B cell (primary cell): ENCODE measurements around the gene DTNA. TPM values are rescaled to one million over a fixed set of nuclear protein-coding genes. Genes with fewer than 3 reads are reported as not detected.

ENCODE experiments used
- ATAC-seq: fragments of 200-7000 bp; cut with Tn5 transposase; one replicate; pipeline ENCODE4 v1.10.0; 2021; ENCODE audit warnings: low read depth, mild to moderate bottlenecking, moderate number of reproducible peaks, moderate library complexity
- CTCF ChIA-PET: fragments of 350-600 bp; sonication (Branson Sonifier 250); formaldehyde crosslinking; loops from one replicate; lab custom pipeline; 2021; ENCODE audit warnings: antibody characterized with exemption, inconsistent platforms; lab: Charles Lee
- POLR2A ChIA-PET: fragments of 350-600 bp; sonication (Branson Sonifier 250); formaldehyde crosslinking; loops from one replicate; lab custom pipeline; 2021; ENCODE audit warnings: antibody characterized with exemption; lab: Charles Lee
- DNase-seq: peaks from one replicate; pipeline ENCODE4 v3.0.0; 2013
- H2AFZ ChIP-seq: 2 replicates; pipeline ENCODE4 v1.6.1; 2012; ENCODE audit warnings: mild to moderate bottlenecking, low read depth, low read length; ENCODE audit not compliant: insufficient read depth, poor library complexity, severe bottlenecking
- H3K27ac ChIP-seq, 2 donors: 1 replicate in 1 of 2; 2 replicates in 1 of 2; pipeline ENCODE4 v1.5.1; 2012 to 2013; ENCODE audit warnings: low read length in 2 of 2, mild to moderate bottlenecking in 2 of 2, moderate library complexity in 1 of 2
- H3K27me3 ChIP-seq, 4 experiments: fragments of 200-600 bp in 1 of 4; sonication (generic) in 1 of 4; replicated peaks in 1 of 4; 1 replicate in 2 of 4; 2 replicates in 2 of 4; pipeline versions ENCODE4 v1.6.1 to v1.7.0; 2013 to 2016; ENCODE audit warnings: low read length in 3 of 4, mild to moderate bottlenecking in 2 of 4, mixed read lengths in 1 of 4, moderate library complexity in 1 of 4; ENCODE audit not compliant: insufficient read depth in 4 of 4, control insufficient read depth in 3 of 4; ENCODE audit errors: control extremely low read depth in 1 of 4
- H3K36me3 ChIP-seq, 2 experiments: replicated peaks in 1 of 2; 1 replicate in 1 of 2; 2 replicates in 1 of 2; pipeline versions ENCODE4 v1.6.1 to v1.7.1; 2013; ENCODE audit warnings: low read length in 1 of 2; ENCODE audit not compliant: insufficient read depth in 2 of 2, control insufficient read depth in 1 of 2; ENCODE audit errors: control extremely low read depth in 1 of 2, extremely low read depth in 1 of 2
- H3K4me1 ChIP-seq, 2 donors: fragments of 200-600 bp in 1 of 2; sonication (generic) in 1 of 2; 1 replicate in 1 of 2; 2 replicates in 1 of 2; pipeline versions ENCODE4 v1.5.1 to v1.6.1; 2013 to 2017; ENCODE audit warnings: low read length in 2 of 2; ENCODE audit not compliant: control insufficient read depth in 2 of 2, insufficient read depth in 2 of 2
- H3K4me2 ChIP-seq: replicated peaks from 2 replicates; pipeline ENCODE3; 2012; ENCODE audit warnings: mild to moderate bottlenecking, low read depth, low read length; ENCODE audit not compliant: poor library complexity, severe bottlenecking
- H3K4me3 ChIP-seq, 5 experiments: fragments of 200-600 bp in 1 of 5; sonication (generic) in 1 of 5; 1 replicate in 3 of 5; 2 replicates in 2 of 5; pipeline versions ENCODE4 v1.5.1 to v1.7.0; 2011 to 2016; ENCODE audit warnings: low read length in 4 of 5, mild to moderate bottlenecking in 4 of 5, low read depth in 2 of 5, control low read depth in 1 of 5, moderate library complexity in 1 of 5; ENCODE audit not compliant: insufficient read depth in 1 of 5; ENCODE audit errors: control extremely low read depth in 1 of 5, extremely low read depth in 1 of 5
- H3K79me2 ChIP-seq: fragments of 200-600 bp; sonication (generic); one replicate; pipeline ENCODE4 v1.6.0; 2016; ENCODE audit warnings: low read length; ENCODE audit not compliant: control insufficient read depth, insufficient read depth
- H3K9ac ChIP-seq: fragments of 200-600 bp; sonication (generic); 2 replicates; pipeline ENCODE4 v1.6.1; 2017; ENCODE audit warnings: mild to moderate bottlenecking, low read length, moderate library complexity
- H3K9me3 ChIP-seq, 3 donors: one replicate each; pipeline versions ENCODE4 v1.6.1 to v1.7.1; 2013; ENCODE audit warnings: low read length in 2 of 3; ENCODE audit not compliant: control insufficient read depth in 2 of 3, insufficient read depth in 1 of 3; ENCODE audit errors: control extremely low read depth in 1 of 3
- H4K20me1 ChIP-seq: 2 replicates; pipeline ENCODE4 v1.6.0; 2012; ENCODE audit warnings: mild to moderate bottlenecking, low read length; ENCODE audit not compliant: insufficient read depth, control insufficient read depth, poor library complexity, severe bottlenecking
- H3K27ac Mint-ChIP-seq: one replicate; pipeline ENCODE4 v1.8.0; 2021; ENCODE audit warnings: mixed read lengths
- H3K27me3 Mint-ChIP-seq: one replicate; pipeline ENCODE4 v1.8.0; 2021; ENCODE audit warnings: mixed read lengths
- H3K4me1 Mint-ChIP-seq: one replicate; pipeline ENCODE4 v1.8.0; 2021; ENCODE audit warnings: mixed read lengths
- H3K4me3 Mint-ChIP-seq: one replicate; pipeline ENCODE4 v1.8.0; 2021; ENCODE audit warnings: mixed read lengths
- H3K9me3 Mint-ChIP-seq: one replicate; pipeline ENCODE4 v1.8.0; 2022; ENCODE audit warnings: mixed read lengths; ENCODE audit not compliant: insufficient read depth
- EZH2 ChIP-seq: IDR thresholded peaks from 2 replicates; pipeline ENCODE4 v1.6.1; 2012; ENCODE audit warnings: borderline replicate concordance, low read depth, mild to moderate bottlenecking, moderate library complexity, low read length; ENCODE audit not compliant: insufficient read depth, poor library complexity, severe bottlenecking
- WGBS: methylation state at CpG from one replicate; pipeline ENCODE4 v1.1.5; 2013; ENCODE audit warnings: missing lambda C conversion rate; ENCODE audit not compliant: insufficient coverage; 5-methylcytosine and 5-hydroxymethylcytosine counted together
- intact Hi-C: fragments of 100-400 bp; cut with micrococcal nuclease; formaldehyde crosslinking; loops from one replicate; pipeline ENCODE4 v1.10.0; 2022
- polyA plus RNA-seq: library from polyadenylated mRNA; depleted of rRNA; stranded (reverse); fragments of >200 nt; gene quantifications from 2 replicates; pipeline ENCODE4 v1.2.3, GENCODE V29; 2012
- total RNA-seq, 2 donors: library from RNA; stranded (reverse); fragments of 120-200 nt in 1 of 2; gene quantifications; 1 replicate in 1 of 2; 2 replicates in 1 of 2; pipeline versions ENCODE4 v1.2.3 to v1.2.4, GENCODE V29; 2013 to 2022
- TF ChIP-seq, protein P1 (sequence below): fragments of 200-600 bp; IDR thresholded peaks from one replicate; pipeline ENCODE4 v1.8.0; 2022; ENCODE audit warnings: antibody characterized with exemption, mild to moderate bottlenecking

DTNA gene
- total and polyA plus RNA-seq, 2 donors (not counting 1 experiment from before 2014, with no cell fraction given) = not detected

- Histone ChIP-seq H3K9ac (no peak overlapping the region), H3K27ac (no peak overlapping the region), H3K4me1 (no peaks in the 10 kb centered on the region), H2AFZ (no peak overlapping the region), H3K27me3 (peaks cover 0 to 3% (median 0%) of the 10 kb centered on the region in 4 experiments), H3K36me3 (no peaks in the 10 kb centered on the region), H3K79me2 (no peaks in the 10 kb centered on the region), H3K9me3 (no peaks in the 10 kb centered on the region), H4K20me1 (no peaks in the 10 kb centered on the region), H3K4me3 (no peak overlapping the region), H3K4me2 (no peak overlapping the region)
- intact Hi-C loops = no loop called here
- WGBS = 100% methylated on average over 2 of the region's 4 CpGs
- H3K9me3 Mint-ChIP-seq = no peaks in the 10 kb centered on the region
- TF ChIP-seq EZH2 = no peak
- TF ChIP-seq, protein P1, sequence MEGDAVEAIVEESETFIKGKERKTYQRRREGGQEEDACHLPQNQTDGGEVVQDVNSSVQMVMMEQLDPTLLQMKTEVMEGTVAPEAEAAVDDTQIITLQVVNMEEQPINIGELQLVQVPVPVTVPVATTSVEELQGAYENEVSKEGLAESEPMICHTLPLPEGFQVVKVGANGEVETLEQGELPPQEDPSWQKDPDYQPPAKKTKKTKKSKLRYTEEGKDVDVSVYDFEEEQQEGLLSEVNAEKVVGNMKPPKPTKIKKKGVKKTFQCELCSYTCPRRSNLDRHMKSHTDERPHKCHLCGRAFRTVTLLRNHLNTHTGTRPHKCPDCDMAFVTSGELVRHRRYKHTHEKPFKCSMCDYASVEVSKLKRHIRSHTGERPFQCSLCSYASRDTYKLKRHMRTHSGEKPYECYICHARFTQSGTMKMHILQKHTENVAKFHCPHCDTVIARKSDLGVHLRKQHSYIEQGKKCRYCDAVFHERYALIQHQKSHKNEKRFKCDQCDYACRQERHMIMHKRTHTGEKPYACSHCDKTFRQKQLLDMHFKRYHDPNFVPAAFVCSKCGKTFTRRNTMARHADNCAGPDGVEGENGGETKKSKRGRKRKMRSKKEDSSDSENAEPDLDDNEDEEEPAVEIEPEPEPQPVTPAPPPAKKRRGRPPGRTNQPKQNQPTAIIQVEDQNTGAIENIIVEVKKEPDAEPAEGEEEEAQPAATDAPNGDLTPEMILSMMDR = no peak
- peaks cover 14% of the 10 kb centered on the region for H3K27me3 Mint-ChIP-seq
- DNase-seq (no peak), ATAC-seq (no peak)
- H3K4me1 Mint-ChIP-seq = no peaks in the 10 kb centered on the region
- CTCF ChIA-PET = no interaction called here
- POLR2A ChIA-PET = no interaction called here
- H3K27ac Mint-ChIP-seq = no peak overlapping the region
- no peak overlapping the region for H3K4me3 Mint-ChIP-seq
Measured at GRCh38 chr18:34887881-34888580, 177.9 kb downstream of the DTNA start.

DNA sequence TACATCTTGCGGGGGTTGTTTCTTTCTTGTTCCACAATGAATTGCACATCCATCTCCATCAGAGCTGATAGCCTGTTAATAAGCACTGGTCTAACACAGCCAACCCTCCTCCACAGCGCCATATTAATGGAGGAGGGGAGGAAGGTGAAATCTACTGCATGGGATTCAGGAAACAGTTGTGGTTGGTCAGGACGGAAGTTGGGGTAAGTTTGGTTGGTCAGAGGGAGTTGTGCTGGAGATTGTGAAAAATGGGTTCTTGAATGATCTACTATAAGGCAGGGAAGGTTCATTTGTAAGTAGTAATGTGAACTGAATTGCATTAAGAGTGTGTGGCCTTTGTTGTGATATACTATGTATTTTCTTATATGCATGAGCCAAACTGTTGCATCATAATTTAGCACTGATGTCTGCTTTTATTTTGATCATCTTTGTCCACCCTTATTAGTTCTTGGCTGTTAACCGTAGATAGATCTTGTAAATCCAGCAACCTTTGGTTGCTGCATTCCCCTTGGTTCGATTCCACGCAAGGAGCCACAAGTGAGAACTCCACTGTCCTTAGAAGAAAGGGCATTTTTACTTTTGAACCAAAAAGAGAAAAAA, 180.5 kb downstream of the DTNA start:
- no peaks in the 10 kb centered on the region for H3K9me3 Mint-ChIP-seq
- no peak overlapping the region for H3K27ac Mint-ChIP-seq
- 8% methylated on average over 1 of the region's 6 CpGs for WGBS
- no peak overlapping the region for H3K27ac ChIP-seq
- H3K36me3 ChIP-seq = no peaks in the 10 kb centered on the region
- H3K79me2 ChIP-seq = no peaks in the 10 kb centered on the region
- H3K27me3 ChIP-seq = peaks cover 0 to 3% (median 0%) of the 10 kb centered on the region in 4 experiments
- H3K9ac ChIP-seq = no peak overlapping the region
- H4K20me1 ChIP-seq = no peaks in the 10 kb centered on the region
- peaks cover 0 to 7% (median 3%) of the 10 kb centered on the region in 3 donors for H3K9me3 ChIP-seq
- POLR2A ChIA-PET = no interaction called here
- no peak overlapping the region for H2AFZ ChIP-seq
- CTCF ChIA-PET = no interaction called here
- DNase-seq (no peak), ATAC-seq (no peak)
- no peak overlapping the region for H3K4me3 Mint-ChIP-seq
- no peaks in the 10 kb centered on the region for H3K4me1 ChIP-seq
- TF ChIP-seq, protein P1 = no peak
- TF ChIP-seq EZH2 = no peak
- H3K4me2 ChIP-seq = no peak overlapping the region
- H3K27me3 Mint-ChIP-seq = peaks cover 17% of the 10 kb centered on the region
- no peak overlapping the region for H3K4me3 ChIP-seq
- H3K4me1 Mint-ChIP-seq = no peaks in the 10 kb centered on the region
- intact Hi-C loops = no loop called here
